ENCODE data around the gene PIGP.
A peak's percentile ranks its signal among the peaks of the same experiment; 100 is the strongest.
"Not testable (repeated sequence)": the region's sequence is repeated elsewhere in the genome, so short reads cannot be mapped to it uniquely, and the experiment has no call there.

PIGP gene

GRCh38 chr21:37076087-37076850 lies 3.4 kb upstream of the PIGP start:
- no peak for DNase-seq (ENCODE audit: low read depth)

- DNase-seq (ENCODE audit: low read depth), result no peak
Measured at GRCh38 chr21:37075214-37075770, 2.4 kb upstream of the PIGP start.

- DNase-seq (ENCODE audit: low read depth), result no peak
Measured at GRCh38 chr21:37074546-37074945, 1.7 kb upstream of the PIGP start.

- no peak for DNase-seq (ENCODE audit: low read depth)
Measured at GRCh38 chr21:37074197-37074510, 1.3 kb upstream of the PIGP start.

- DNase-seq (ENCODE audit: low read depth), result peak; percentile 35
Measured at GRCh38 chr21:37073417-37074196, 736 bp upstream of the PIGP start.

GRCh38 chr21:37072274-37072987 lies 440 bp downstream of the PIGP start:
- DNase-seq (ENCODE audit: low read depth), result no peak

GRCh38 chr21:37071561-37072273 lies 1.2 kb downstream of the PIGP start:
- DNase-seq (ENCODE audit: low read depth), result no peak

- DNase-seq (ENCODE audit: low read depth), result no peak
Measured at GRCh38 chr21:37065561-37066177, 7.2 kb downstream of the PIGP start.

- no peak for DNase-seq (ENCODE audit: low read depth)
Measured at GRCh38 chr21:37064841-37065240, 8.0 kb downstream of the PIGP start.

GRCh38 chr21:37063433-37063832 lies 9.4 kb downstream of the PIGP start:
- DNase-seq (ENCODE audit: low read depth), result no peak

- no peak for DNase-seq (ENCODE audit: low read depth)
Measured at GRCh38 chr21:37062593-37062935, 10.3 kb downstream of the PIGP start.

- no peak for DNase-seq (ENCODE audit: low read depth)
Measured at GRCh38 chr21:37061926-37062592, 10.8 kb downstream of the PIGP start.

- DNase-seq (ENCODE audit: low read depth), result no peak
Measured at GRCh38 chr21:37060296-37060695, 12.6 kb downstream of the PIGP start.

- DNase-seq (ENCODE audit: low read depth), result no peak
Measured at GRCh38 chr21:37059181-37059580, 13.7 kb downstream of the PIGP start.

- no peak for DNase-seq (ENCODE audit: low read depth)
Measured at GRCh38 chr21:37058261-37058660, 14.6 kb downstream of the PIGP start.

- no peak for DNase-seq (ENCODE audit: low read depth)
Measured at GRCh38 chr21:37057614-37058013, 15.3 kb downstream of the PIGP start.

GRCh38 chr21:37055271-37055855 lies 17.5 kb downstream of the PIGP start:
- DNase-seq (ENCODE audit: low read depth), result no peak

- DNase-seq (ENCODE audit: low read depth), result not testable (repeated sequence)
Measured at GRCh38 chr21:37049741-37050140, 23.1 kb downstream of the PIGP start.

- DNase-seq (ENCODE audit: low read depth), result no peak
Measured at GRCh38 chr21:37047079-37047478, 25.8 kb downstream of the PIGP start.

GRCh38 chr21:37045556-37045955 lies 27.3 kb downstream of the PIGP start:
- no peak for DNase-seq (ENCODE audit: low read depth)

GRCh38 chr21:37045149-37045548 lies 27.7 kb downstream of the PIGP start:
- DNase-seq (ENCODE audit: low read depth), result no peak

Data from stimulated activated CD8-positive, alpha-beta memory T cell treated with anti-CD3 and anti-CD28 coated beads, Interleukin-15, amount 100 ng/mL, for 1 hour (primary cell).